ENCODE results near the gene CD22.

DNA sequence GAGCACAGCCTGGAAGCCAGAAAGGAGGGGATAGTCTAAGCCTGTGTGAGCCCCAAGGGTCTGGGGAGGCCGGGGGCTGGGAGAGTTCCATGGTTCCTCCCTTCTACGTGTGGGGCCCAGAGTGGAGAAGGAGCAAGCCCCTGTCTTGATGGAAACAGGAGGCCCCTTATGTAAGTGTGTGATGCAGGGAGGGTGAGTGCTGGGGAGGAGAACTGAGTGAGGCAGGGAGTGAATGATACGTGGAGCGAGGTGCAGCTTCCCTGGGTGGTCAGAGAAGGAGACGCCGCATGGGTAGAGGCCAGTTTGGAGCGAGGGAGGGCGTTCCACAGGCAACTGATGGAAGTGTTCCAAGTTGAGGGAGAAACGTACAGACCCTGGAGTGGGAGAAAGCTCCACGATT is 21.1 kb upstream of the CD22 start:
- TF ChIP-seq, protein P1, sequence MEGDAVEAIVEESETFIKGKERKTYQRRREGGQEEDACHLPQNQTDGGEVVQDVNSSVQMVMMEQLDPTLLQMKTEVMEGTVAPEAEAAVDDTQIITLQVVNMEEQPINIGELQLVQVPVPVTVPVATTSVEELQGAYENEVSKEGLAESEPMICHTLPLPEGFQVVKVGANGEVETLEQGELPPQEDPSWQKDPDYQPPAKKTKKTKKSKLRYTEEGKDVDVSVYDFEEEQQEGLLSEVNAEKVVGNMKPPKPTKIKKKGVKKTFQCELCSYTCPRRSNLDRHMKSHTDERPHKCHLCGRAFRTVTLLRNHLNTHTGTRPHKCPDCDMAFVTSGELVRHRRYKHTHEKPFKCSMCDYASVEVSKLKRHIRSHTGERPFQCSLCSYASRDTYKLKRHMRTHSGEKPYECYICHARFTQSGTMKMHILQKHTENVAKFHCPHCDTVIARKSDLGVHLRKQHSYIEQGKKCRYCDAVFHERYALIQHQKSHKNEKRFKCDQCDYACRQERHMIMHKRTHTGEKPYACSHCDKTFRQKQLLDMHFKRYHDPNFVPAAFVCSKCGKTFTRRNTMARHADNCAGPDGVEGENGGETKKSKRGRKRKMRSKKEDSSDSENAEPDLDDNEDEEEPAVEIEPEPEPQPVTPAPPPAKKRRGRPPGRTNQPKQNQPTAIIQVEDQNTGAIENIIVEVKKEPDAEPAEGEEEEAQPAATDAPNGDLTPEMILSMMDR (IDR thresholded peaks at IDR 0.05; ENCODE audit: low read length) = no peak
- TF ChIP-seq EZH2phosphoT487 (IDR thresholded peaks at IDR 0.05; ENCODE audit: low read length) = no peak
